ENCODE data around the gene CHST13.
A peak's percentile ranks its signal among the peaks of the same experiment; 100 is the strongest.
"Not testable (repeated sequence)": the region's sequence is repeated elsewhere in the genome, so short reads cannot be mapped to it uniquely, and the experiment has no call there.

CHST13 gene

GRCh38 chr3:126527006-126527405 is 3.1 kb downstream of the CHST13 start:
- no peak for DNase-seq

GRCh38 chr3:126527455-126528211 is 3.7 kb downstream of the CHST13 start:
- DNase-seq: no peak

GRCh38 chr3:126528419-126528799 is 4.5 kb downstream of the CHST13 start:
- no peak for DNase-seq

- DNase-seq: no peak
Measured at GRCh38 chr3:126528800-126529541, 5.0 kb downstream of the CHST13 start.

- DNase-seq: no peak
Measured at GRCh38 chr3:126529585-126530170, 5.7 kb downstream of the CHST13 start.

- peak in 1 of 2 donors; percentile 42 for DNase-seq
Measured at GRCh38 chr3:126530171-126531050, 6.5 kb downstream of the CHST13 start.

- no peak for DNase-seq
Measured at GRCh38 chr3:126531051-126531330, 7.0 kb downstream of the CHST13 start.

- DNase-seq: no peak
Measured at GRCh38 chr3:126533506-126533905, 9.6 kb downstream of the CHST13 start.

- DNase-seq: not testable (repeated sequence)
Measured at GRCh38 chr3:126534716-126535115, 10.8 kb downstream of the CHST13 start.

GRCh38 chr3:126535636-126536035 is 11.7 kb downstream of the CHST13 start:
- no peak for DNase-seq

GRCh38 chr3:126536126-126536525 is 12.2 kb downstream of the CHST13 start:
- no peak for DNase-seq

- DNase-seq: no peak
Measured at GRCh38 chr3:126537116-126537729, 13.3 kb downstream of the CHST13 start.

- DNase-seq: no peak
Measured at GRCh38 chr3:126537730-126538281, 13.9 kb downstream of the CHST13 start.

- no peak for DNase-seq
Measured at GRCh38 chr3:126538316-126538715, 14.4 kb downstream of the CHST13 start.

GRCh38 chr3:126538966-126539365 is 15.0 kb downstream of the CHST13 start:
- no peak for DNase-seq

- DNase-seq: no peak
Measured at GRCh38 chr3:126539558-126540250, 15.7 kb downstream of the CHST13 start.

GRCh38 chr3:126540342-126540849 is 16.4 kb downstream of the CHST13 start:
- DNase-seq: peak in 1 of 2 donors; percentile 27

- no peak for DNase-seq
Measured at GRCh38 chr3:126540951-126541627, 17.1 kb downstream of the CHST13 start.

- no peak for DNase-seq
Measured at GRCh38 chr3:126541628-126542339, 17.8 kb downstream of the CHST13 start.
